Mammary epithelial cell (primary cell): ENCODE results near the gene KCNIP1.

Experiments used
- EZH2 ChIP-seq: IDR thresholded peaks from 2 replicates; pipeline ENCODE4 v1.6.1; 2012; ENCODE audit warnings: low read length, inconsistent platforms, borderline replicate concordance
- TF ChIP-seq, protein P1 (sequence below), 2 donors: IDR thresholded peaks in 1 of 2; conservative IDR thresholded peaks in 1 of 2; 2 replicates each; pipeline ENCODE4 v1.5.1; 2011 to 2012; ENCODE audit warnings: inconsistent platforms in 2 of 2, low read length in 2 of 2, mild to moderate bottlenecking in 2 of 2, control low read depth in 1 of 2, low read depth in 1 of 2; ENCODE audit not compliant: insufficient read depth in 1 of 2; ENCODE audit errors: extremely low read depth in 1 of 2

DNA sequence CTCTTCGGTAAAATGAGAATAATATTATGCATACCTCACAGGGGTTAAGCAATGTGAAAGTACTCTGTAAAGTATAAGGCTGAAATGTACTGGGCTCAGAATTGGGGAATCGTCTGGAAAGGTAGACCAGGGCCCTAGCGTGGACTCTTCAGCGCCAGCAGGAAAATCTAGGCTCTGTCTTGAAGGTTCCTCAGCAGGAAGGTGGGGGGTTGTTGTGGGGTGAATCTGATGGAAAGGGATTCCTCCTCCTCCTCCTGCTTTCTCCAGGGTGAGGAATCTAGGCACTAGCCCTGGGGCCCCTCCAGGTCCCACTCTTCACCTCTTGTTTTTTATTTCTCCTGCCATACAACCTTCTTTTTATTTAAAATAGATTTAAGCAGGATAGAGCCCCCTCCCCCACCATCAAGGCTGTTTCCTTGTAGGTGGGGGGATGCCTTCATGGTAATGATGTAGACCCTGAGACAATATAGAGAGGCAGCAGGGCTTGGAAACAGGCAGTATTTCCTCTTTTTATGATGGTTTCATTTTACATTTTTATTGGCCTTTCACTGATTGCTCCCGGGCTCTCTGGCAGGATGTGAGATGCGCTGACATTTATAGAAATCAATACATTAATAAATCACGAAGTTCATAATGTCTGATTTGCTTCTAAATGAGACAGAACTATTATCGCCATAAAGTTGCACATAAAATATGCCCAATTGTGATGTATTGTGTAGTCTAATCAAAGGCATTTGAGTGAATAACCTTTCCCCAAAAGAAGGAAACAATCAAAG lies 200.8 kb downstream of the KCNIP1 start:
- TF ChIP-seq, protein P1, sequence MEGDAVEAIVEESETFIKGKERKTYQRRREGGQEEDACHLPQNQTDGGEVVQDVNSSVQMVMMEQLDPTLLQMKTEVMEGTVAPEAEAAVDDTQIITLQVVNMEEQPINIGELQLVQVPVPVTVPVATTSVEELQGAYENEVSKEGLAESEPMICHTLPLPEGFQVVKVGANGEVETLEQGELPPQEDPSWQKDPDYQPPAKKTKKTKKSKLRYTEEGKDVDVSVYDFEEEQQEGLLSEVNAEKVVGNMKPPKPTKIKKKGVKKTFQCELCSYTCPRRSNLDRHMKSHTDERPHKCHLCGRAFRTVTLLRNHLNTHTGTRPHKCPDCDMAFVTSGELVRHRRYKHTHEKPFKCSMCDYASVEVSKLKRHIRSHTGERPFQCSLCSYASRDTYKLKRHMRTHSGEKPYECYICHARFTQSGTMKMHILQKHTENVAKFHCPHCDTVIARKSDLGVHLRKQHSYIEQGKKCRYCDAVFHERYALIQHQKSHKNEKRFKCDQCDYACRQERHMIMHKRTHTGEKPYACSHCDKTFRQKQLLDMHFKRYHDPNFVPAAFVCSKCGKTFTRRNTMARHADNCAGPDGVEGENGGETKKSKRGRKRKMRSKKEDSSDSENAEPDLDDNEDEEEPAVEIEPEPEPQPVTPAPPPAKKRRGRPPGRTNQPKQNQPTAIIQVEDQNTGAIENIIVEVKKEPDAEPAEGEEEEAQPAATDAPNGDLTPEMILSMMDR (conservative IDR thresholded peaks at IDR 0.05 in 1 of 2, IDR thresholded peaks at IDR 0.05 in 1 of 2; ENCODE audit: extremely low read depth in 1 of 2, insufficient read depth in 1 of 2, low read depth in 1 of 2, low read length in 2 of 2): no peak
- TF ChIP-seq EZH2: no peak
